GM10266 (cell line): ENCODE measurements around the gene FAM107B.

Experiments
- DNase-seq: peaks from one replicate; pipeline ENCODE4 v3.0.0; 2012; ENCODE audit errors: extremely low spot score
- CTCF ChIP-seq: IDR thresholded peaks from 2 replicates; pipeline ENCODE4 v1.5.1; 2012; ENCODE audit warnings: mild to moderate bottlenecking, low read depth; ENCODE audit not compliant: control insufficient read depth, insufficient read depth; ENCODE audit errors: missing control alignments

FAM107B gene

DNA sequence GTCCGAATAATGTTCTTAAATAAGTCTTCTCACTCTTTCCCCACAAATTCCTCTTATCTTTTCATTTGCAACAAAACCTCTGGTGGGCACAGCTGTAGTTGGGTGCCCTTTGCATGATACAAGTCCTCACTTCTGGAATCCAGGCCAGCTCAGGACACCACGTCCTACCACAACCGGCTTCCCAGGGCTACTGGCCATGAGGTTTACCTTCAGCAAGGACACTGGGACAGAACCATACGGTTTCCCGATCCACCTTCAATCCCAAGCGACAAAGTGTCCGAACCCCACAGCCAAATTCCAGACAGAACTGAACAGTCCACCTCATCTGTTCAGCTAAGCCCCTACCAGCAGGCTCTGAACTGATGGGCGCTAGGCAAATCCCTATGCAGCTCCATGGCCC, 174.6 kb downstream of the FAM107B start:
- no peak for DNase-seq
- TF ChIP-seq CTCF: no peak

DNA sequence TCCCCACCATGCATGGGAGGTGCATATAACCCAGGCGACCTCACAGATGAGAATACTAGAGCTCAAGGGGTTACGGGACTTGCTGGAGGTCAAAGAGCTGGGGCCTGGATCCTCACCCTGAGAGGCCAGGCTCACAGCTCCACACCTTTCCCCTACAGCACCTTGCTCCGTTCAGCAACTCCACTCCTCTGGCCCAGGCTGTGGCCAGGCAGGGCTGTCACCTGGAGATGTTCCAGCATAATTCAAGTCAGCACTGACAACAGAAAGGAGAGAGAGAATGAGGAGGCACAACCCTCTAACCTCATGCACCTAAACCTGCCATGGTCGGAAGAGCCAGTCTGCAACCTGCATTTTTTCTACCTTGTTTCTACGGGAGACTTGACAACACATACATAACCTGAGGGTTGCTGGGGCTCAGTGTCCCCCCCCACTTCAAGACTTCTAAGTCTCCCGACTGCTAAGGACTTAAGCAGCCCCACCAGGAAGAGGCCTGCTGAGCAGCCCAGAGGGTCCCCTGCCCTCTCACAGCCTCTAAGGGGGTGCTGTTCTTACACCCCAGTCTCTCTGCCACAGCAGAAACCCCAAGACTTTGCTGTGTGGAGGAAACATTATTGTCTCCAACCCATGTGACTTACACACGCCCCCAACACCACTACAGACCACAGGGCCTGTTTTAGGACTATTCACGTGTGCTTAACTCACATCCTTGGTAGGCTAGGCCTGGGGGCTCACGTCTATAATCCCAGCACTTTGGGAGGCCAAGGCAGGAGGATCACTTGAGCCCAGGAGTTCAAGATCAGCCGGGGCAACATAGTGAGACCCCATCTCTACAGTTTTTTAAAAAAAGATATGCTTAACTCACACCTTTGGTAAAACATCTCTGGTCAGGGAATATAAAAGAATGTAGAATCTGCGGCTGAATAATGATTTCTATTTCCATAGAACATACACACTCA, 175.6 kb downstream of the FAM107B start:
- DNase-seq: no peak
- no peak for TF ChIP-seq CTCF

DNA sequence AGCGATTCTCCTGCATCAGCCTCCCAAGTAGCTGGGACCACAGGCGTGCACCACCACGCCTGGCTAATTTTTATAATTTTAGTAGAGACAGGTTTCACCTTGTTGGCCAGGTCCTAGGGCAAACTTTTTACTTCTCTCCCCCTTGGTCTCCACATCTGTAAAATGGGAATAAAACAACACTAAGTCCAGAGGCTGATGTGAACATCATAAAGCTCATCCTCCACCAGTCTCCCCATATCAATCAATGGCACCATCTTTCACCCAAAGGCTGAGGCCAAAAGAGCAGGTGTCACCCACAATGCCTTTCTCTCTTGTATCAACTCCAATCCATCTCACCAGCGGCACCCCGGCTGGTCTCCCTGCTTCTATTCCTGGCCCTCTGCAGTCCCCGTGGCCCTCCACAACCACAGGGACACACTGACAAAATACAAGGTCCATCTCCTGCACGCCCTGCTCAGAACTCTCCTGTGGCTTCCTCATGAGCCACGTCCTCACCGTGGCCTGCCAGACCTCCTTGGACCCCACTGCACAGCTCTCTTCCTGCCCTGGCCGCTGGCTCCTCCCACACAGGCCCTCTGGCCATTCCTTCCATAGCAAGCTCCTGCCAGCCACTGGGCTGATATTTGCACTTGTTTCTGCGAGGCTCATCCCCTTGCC, 179.0 kb downstream of the FAM107B start:
- TF ChIP-seq CTCF: no peak
- DNase-seq: no peak

GRCh38 chr10:14594878-14595525, 179.7 kb downstream of the FAM107B start:
- no peak for TF ChIP-seq CTCF
- no peak for DNase-seq

- TF ChIP-seq CTCF: no peak
- DNase-seq: no peak
Observed at GRCh38 chr10:14593806-14594205, 180.9 kb downstream of the FAM107B start.

DNA sequence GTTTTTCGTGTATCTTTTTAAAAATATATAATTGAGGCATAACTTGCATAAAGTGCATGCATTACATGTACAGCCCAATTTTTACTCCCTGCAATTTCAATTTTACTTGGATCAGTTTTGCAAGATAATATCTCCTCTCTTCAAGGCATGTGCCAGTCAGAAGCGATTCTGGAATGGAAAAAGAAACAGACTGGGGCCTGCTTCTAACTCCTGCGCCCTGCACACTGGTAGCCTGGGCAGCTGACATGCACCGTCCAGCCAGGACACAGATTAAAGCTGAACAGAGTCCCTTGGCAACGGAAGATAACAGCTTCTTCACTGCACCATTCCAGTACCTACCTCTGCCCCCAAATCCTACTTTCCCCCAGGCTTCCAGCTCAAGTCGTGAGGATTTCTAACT, 182.1 kb downstream of the FAM107B start:
- no peak for DNase-seq
- TF ChIP-seq CTCF: no peak
